CD4-positive, CD25-positive, alpha-beta regulatory T cell (primary cell): ENCODE measurements around the gene SNX17. TPM values are rescaled to one million over a fixed set of nuclear protein-coding genes. Genes with fewer than 3 reads are reported as not detected.
"Not testable (repeated sequence)": the region's sequence is repeated elsewhere in the genome, so short reads cannot be mapped to it uniquely, and the experiment has no call there.

ENCODE experiments used
- ATAC-seq, 2 donors: fragments of 150-1000 bp; cut with Tn5 transposase; one replicate each; pipeline ENCODE4 v1.10.0; 2021; ENCODE audit warnings: low read depth in 2 of 2, moderate number of reproducible peaks in 2 of 2, moderate library complexity in 1 of 2
- DNase-seq, 3 donors: peaks; one replicate each; pipeline versions ENCODE4 v3.0.0 to v3.0.0-alpha.2; 2012 to 2022; ENCODE audit warnings: mixed read lengths in 1 of 3
- H3K27ac ChIP-seq: one replicate; pipeline ENCODE4 v1.7.0; 2013; ENCODE audit warnings: mild to moderate bottlenecking, low read length; ENCODE audit not compliant: insufficient read depth, poor library complexity, severe bottlenecking
- H3K27me3 ChIP-seq: one replicate; pipeline ENCODE4 v1.7.0; 2013; ENCODE audit warnings: low read length; ENCODE audit not compliant: control insufficient read depth, insufficient read depth
- H3K36me3 ChIP-seq: one replicate; pipeline ENCODE4 v1.7.0; 2013; ENCODE audit warnings: mild to moderate bottlenecking, low read length, moderate library complexity; ENCODE audit not compliant: control insufficient read depth, insufficient read depth
- H3K4me1 ChIP-seq: 2 replicates; pipeline ENCODE4 v1.7.0; 2013; ENCODE audit warnings: mild to moderate bottlenecking, low read length; ENCODE audit not compliant: insufficient read depth, control insufficient read depth, poor library complexity, severe bottlenecking
- H3K4me3 ChIP-seq: one replicate; pipeline ENCODE4 v1.7.0; 2013; ENCODE audit warnings: low read depth, mild to moderate bottlenecking, low read length, moderate library complexity
- H3K9me3 ChIP-seq, 2 experiments: 1 replicate in 1 of 2; 2 replicates in 1 of 2; pipeline ENCODE4 v1.7.0; 2013; ENCODE audit warnings: low read length in 2 of 2, mild to moderate bottlenecking in 1 of 2, moderate library complexity in 1 of 2; ENCODE audit not compliant: control insufficient read depth in 2 of 2
- H3K27ac Mint-ChIP-seq, 3 donors: one replicate each; pipeline ENCODE4 v1.8.0; 2020 to 2022; ENCODE audit warnings: mild to moderate bottlenecking in 3 of 3, mixed read lengths in 3 of 3, moderate library complexity in 2 of 3
- H3K27me3 Mint-ChIP-seq: one replicate; pipeline ENCODE4 v1.8.0; 2022; ENCODE audit warnings: mild to moderate bottlenecking, mixed read lengths
- H3K36me3 Mint-ChIP-seq: one replicate; pipeline ENCODE4 v1.8.0; 2020; ENCODE audit warnings: mixed read lengths
- H3K4me1 Mint-ChIP-seq, 4 donors: one replicate each; pipeline ENCODE4 v1.8.0; 2020 to 2022; ENCODE audit warnings: mixed read lengths in 4 of 4, mild to moderate bottlenecking in 1 of 4
- H3K4me3 Mint-ChIP-seq, 4 donors: one replicate each; pipeline ENCODE4 v1.8.0; 2020 to 2022; ENCODE audit warnings: mild to moderate bottlenecking in 4 of 4, mixed read lengths in 4 of 4, moderate library complexity in 3 of 4
- H3K9me3 Mint-ChIP-seq, 7 donors: one replicate each; pipeline ENCODE4 v1.8.0; 2020 to 2022; ENCODE audit warnings: mixed read lengths in 7 of 7, mild to moderate bottlenecking in 3 of 7, moderate library complexity in 2 of 7
- polyA plus RNA-seq, 4 donors: library from polyadenylated mRNA; unstranded; fragments of 300-500 nt; fragmentation: Illumina TruSeq; gene quantifications; one replicate each; pipeline ENCODE4 v1.2.3, GENCODE V29; 2021
- total RNA-seq: library from RNA; stranded (reverse); gene quantifications from one replicate; pipeline ENCODE4 v1.2.3, GENCODE V29; 2022

The SNX17 gene
- total and polyA plus RNA-seq, 5 donors from 2014 or later = 85.5 to 262 (median 229) TPM

DNA sequence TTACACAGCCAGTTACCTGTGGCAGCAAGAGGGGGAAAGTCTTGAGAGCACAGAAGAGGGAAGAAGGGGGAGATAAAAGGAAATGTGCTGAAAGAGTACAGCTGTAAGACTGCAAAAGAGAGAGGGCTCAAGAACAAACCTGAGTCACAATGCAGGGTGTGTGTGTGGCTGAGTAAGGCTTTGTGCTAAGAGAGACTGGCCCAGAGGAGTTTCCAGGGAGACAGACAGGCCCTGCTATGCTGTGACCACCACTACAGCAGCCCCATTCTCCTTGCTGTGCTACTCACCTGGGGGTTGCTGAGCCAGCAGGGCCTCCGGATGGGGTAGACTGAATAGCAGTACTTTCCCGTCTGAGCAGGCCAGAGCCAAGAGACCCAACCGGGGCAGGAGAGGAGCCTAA, 35.1 kb upstream of the SNX17 start:
- H3K9me3 Mint-ChIP-seq = no peaks in the 10 kb centered on the region
- no peaks in the 10 kb centered on the region for H3K27me3 ChIP-seq
- no peaks in the 10 kb centered on the region for H3K9me3 ChIP-seq
- H3K4me3 Mint-ChIP-seq = peak overlapping the region in 1 of 4 donors; percentile 69
- no peaks in the 10 kb centered on the region for H3K27me3 Mint-ChIP-seq
- peaks cover 0 to 4% (median 0%) of the 10 kb centered on the region in 4 donors for H3K4me1 Mint-ChIP-seq
- DNase-seq (no peak), ATAC-seq (no peak)
- no peak overlapping the region for H3K27ac ChIP-seq
- H3K27ac Mint-ChIP-seq = no peak overlapping the region
- no peaks in the 10 kb centered on the region for H3K4me1 ChIP-seq
- peaks cover 38% of the 10 kb centered on the region for H3K36me3 Mint-ChIP-seq
- no peak overlapping the region for H3K4me3 ChIP-seq
- H3K36me3 ChIP-seq = peaks cover 61% of the 10 kb centered on the region

DNA sequence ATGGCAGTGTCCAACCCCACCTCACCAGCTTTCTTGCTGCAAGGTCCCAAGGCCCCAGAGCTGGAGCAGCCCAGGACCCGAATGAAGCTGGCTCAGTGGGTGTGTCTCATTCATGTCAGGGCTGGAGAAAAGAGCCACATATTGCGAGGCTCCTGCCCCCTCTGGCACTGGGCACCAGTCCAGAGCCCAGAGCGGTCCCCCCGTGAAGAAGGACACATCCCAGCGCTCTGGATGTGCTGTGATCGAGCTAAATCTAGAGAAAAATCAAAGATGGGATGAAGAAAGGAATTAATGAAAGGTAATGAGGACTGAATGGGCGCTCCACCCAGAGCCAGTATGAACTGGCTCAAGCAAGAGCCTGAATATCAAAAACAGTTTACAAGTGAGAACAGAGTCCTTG, 34.2 kb upstream of the SNX17 start:
- no peaks in the 10 kb centered on the region for H3K9me3 Mint-ChIP-seq
- Histone ChIP-seq H3K4me3 (no peak overlapping the region), H3K27me3 (no peaks in the 10 kb centered on the region), H3K27ac (no peak overlapping the region), H3K9me3 (no peaks in the 10 kb centered on the region), H3K4me1 (no peaks in the 10 kb centered on the region), H3K36me3 (peaks cover 62% of the 10 kb centered on the region)
- ATAC-seq (no peak), DNase-seq (no peak)
- H3K36me3 Mint-ChIP-seq = peaks cover 37% of the 10 kb centered on the region
- peaks cover 0 to 4% (median 0%) of the 10 kb centered on the region in 4 donors for H3K4me1 Mint-ChIP-seq
- H3K27ac Mint-ChIP-seq = no peak overlapping the region
- no peak overlapping the region for H3K4me3 Mint-ChIP-seq
- H3K27me3 Mint-ChIP-seq = no peaks in the 10 kb centered on the region

DNA sequence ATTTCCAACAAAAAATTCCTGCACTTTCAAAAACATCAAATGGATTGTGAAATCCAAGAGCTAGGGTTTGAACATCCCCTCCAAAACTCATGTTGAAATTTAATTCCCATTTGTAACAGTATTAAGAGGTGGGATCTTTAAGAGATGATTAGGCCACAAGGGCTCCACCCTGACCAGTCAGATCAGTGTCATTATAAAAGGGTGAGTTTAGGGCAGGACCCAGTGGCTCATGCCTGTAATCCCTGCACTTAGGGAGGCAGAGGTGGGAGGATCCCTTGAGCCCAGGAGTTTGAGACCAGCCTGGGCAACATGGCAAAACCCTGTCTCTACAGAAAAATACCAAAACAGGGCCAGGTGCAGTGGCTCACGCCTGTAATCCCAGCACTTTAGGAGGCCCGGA, 22.8 kb upstream of the SNX17 start:
- Histone ChIP-seq H3K9me3 (no peaks in the 10 kb centered on the region), H3K36me3 (peaks cover 14% of the 10 kb centered on the region), H3K4me1 (peaks cover 12% of the 10 kb centered on the region), H3K4me3 (no peak overlapping the region), H3K27ac (no peak overlapping the region), H3K27me3 (no peaks in the 10 kb centered on the region)
- Mint-ChIP-seq H3K27ac (peak overlapping the region in 1 of 3 donors; percentile 3), H3K9me3 (no peaks in the 10 kb centered on the region), H3K27me3 (no peaks in the 10 kb centered on the region), H3K36me3 (peaks cover 16% of the 10 kb centered on the region), H3K4me1 (peaks cover 14 to 53% (median 36%) of the 10 kb centered on the region in 4 donors), H3K4me3 (peak overlapping the region in 1 of 4 donors; percentile 21)
- ATAC-seq (no peak), DNase-seq (no peak)

DNA sequence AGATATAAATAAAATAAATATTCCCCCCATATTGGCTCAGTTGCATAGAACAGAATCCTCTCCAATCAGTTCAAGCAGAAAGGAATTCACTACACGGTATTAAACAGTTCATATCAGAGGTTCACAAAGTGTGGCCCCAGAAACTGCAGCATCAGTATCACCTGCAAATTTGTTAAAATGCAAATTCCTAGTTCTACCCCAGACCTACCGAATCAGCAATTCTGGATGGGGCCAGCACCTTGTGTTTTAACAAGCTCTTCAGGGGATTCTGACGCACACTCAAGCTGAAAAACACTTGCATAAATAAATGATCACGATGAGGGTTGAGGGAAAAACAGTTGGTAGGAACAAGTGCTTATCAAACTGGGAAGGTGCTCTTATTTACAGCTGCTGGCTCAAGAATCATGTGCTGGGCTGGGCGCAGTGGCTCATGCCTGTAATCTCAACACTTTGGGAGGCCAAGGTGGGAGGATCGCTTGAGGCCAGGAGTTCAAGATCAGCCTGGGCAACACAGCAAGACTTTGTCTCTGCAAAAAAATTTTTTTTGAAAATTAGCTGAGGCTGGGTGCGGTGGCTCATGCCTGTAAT, 20.2 kb upstream of the SNX17 start:
- peaks cover 10 to 70% (median 46%) of the 10 kb centered on the region in 4 donors for H3K4me1 Mint-ChIP-seq
- peaks cover 15% of the 10 kb centered on the region for H3K36me3 Mint-ChIP-seq

DNA sequence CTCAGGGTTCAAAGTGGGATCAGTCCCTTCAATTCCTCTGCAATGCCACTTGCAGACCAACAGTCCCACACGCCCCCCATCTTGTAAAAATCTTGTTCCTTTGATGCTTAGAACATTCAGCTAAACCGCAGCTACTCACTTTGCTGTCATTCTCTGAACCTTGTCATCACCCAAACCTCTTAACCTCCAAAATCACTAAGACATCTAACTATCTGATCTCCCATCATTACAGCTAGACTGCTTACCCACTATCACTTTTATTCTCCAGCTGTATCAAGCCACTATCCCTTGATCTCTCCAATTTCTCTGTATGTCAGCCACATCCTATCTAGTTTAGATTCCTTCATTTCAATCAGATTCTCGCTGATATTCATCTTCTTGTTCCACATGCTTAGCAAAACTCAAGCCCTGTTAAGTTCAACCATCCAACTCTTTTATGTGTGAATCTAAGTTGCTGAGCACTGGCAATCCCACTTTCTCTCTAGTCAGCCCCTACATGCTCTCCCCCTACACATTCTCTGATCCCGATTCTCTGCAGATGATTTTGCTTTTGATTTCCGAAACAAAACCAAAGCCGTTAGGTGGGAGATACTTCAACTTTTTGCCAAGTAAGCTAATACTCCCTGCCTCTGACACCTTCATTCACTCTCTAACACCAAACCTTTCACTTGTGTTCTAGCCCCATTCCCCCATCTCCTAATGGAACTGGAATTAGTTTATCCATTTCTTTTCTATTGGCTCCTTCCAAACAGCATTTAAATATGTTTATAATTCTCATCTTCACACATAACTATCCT, 18.4 kb upstream of the SNX17 start:
- H3K4me1 Mint-ChIP-seq = peaks cover 14 to 78% (median 54%) of the 10 kb centered on the region in 4 donors
- no peaks in the 10 kb centered on the region for H3K9me3 ChIP-seq
- H3K4me1 ChIP-seq = peaks cover 44% of the 10 kb centered on the region
- H3K36me3 ChIP-seq = peaks cover 3% of the 10 kb centered on the region
- H3K27ac ChIP-seq = no peak overlapping the region
- H3K27ac Mint-ChIP-seq = peak overlapping the region; percentile 20 to 93 (median 44)
- H3K27me3 ChIP-seq = no peaks in the 10 kb centered on the region
- no peaks in the 10 kb centered on the region for H3K9me3 Mint-ChIP-seq
- peak in 1 of 3 donors; percentile 32 for DNase-seq
- H3K4me3 Mint-ChIP-seq = peak overlapping the region; percentile 5 to 53 (median 40)
- H3K27me3 Mint-ChIP-seq = peaks cover 5% of the 10 kb centered on the region
- peaks cover 18% of the 10 kb centered on the region for H3K36me3 Mint-ChIP-seq
- peak overlapping the region; percentile 16 for H3K4me3 ChIP-seq
- ATAC-seq = no peak

More for the DNA sequence above, 20.2 kb upstream of the SNX17 start:
- Mint-ChIP-seq H3K27ac (peak overlapping the region in 1 of 3 donors; percentile 79), H3K27me3 (no peaks in the 10 kb centered on the region), H3K4me3 (peak overlapping the region in 2 of 4 donors; percentile 30 to 58), H3K9me3 (no peaks in the 10 kb centered on the region)
- Histone ChIP-seq H3K4me1 (peaks cover 35% of the 10 kb centered on the region), H3K27ac (no peak overlapping the region), H3K4me3 (no peak overlapping the region), H3K36me3 (peaks cover 3% of the 10 kb centered on the region), H3K27me3 (no peaks in the 10 kb centered on the region), H3K9me3 (no peaks in the 10 kb centered on the region)
- no peak for ATAC-seq
- no peak for DNase-seq

DNA sequence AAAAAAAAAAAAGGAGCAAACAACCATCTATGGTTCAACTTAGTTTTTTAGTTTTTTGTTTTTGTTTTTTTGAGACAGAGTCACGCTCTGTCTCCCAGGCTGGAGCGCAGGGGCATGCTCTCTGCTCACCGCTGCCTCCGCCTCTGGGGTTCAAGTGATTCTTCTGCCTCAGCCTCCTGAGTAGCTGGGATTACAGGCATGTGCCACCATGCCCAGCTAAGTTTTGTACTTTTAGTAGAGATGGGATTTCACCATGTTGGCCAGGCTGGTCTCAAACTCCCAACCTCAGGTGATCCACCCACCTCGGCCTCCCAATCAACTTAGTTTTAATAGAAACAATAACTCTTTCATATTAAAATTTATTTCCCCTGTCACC, 17.0 kb upstream of the SNX17 start:
- H3K4me3 Mint-ChIP-seq, ATAC-seq, H3K27ac Mint-ChIP-seq, H3K9me3 Mint-ChIP-seq, H3K27ac ChIP-seq, H3K27me3 Mint-ChIP-seq, H3K9me3 ChIP-seq, H3K27me3 ChIP-seq, H3K36me3 ChIP-seq, H3K4me3 ChIP-seq, DNase-seq: not testable (repeated sequence)
- peaks cover 54% of the 10 kb centered on the region for H3K4me1 ChIP-seq
- Mint-ChIP-seq H3K4me1 (peaks cover 22 to 78% (median 55%) of the 10 kb centered on the region in 4 donors), H3K36me3 (peaks cover 16% of the 10 kb centered on the region)

DNA sequence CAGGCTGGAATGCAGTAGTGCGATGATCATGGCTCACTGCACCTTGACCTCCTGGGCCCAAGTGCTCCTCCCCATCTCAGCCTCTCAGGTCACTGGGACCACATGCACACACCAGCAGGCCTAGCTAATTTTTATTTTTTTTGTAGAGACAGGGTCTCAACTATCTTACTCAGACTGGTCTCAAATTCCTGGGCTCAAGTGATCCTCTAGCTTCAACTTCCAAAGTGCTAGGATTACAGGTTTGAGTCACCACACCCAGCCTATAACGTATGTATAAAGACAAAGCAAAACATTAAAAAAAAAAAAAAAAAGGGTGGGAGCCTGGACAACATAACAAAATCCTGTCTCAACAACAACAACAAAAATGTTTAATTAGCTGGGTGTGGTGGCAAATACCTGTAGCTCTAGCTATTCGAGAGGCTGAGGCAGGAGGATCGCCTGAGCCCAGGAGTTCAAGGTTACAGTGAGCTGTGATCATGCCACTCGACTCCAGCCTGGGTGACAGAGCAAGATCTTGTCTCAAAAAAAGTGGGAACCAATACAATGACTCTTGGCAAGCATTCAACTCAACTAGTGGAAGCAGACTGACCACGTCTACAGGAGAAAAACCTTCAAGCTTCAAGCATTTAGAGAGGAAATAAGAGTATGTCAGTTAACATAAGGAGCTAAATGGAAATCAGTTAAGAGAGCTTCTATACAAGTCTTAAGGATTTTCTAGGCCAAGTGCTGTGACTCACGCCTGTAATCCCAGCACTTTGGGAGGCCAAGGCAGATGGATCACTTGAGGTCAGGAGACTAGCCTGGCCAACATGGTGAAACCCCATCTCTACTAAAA, 16.4 kb upstream of the SNX17 start:
- peak overlapping the region; percentile 68 to 100 (median 92) for H3K4me3 Mint-ChIP-seq
- peaks cover 7% of the 10 kb centered on the region for H3K27me3 Mint-ChIP-seq
- peaks cover 23 to 79% (median 56%) of the 10 kb centered on the region in 4 donors for H3K4me1 Mint-ChIP-seq
- Histone ChIP-seq H3K4me1 (peaks cover 54% of the 10 kb centered on the region), H3K36me3 (peaks cover 3% of the 10 kb centered on the region), H3K27ac (no peak overlapping the region), H3K4me3 (no peak overlapping the region), H3K27me3 (no peaks in the 10 kb centered on the region), H3K9me3 (no peaks in the 10 kb centered on the region)
- DNase-seq (no peak), ATAC-seq (no peak)
- peak overlapping the region in 1 of 3 donors; percentile 66 for H3K27ac Mint-ChIP-seq
- H3K36me3 Mint-ChIP-seq = peaks cover 16% of the 10 kb centered on the region
- no peaks in the 10 kb centered on the region for H3K9me3 Mint-ChIP-seq
